RWPE2 (cell line): Measurements from ENCODE around the gene UCHL5.

ENCODE experiments used
- ATAC-seq: fragments of 200-7000 bp; cut with Tn5 transposase; 3 replicates; pipeline ENCODE4 v1.9.1; 2021; ENCODE audit warnings: low read depth
- DNase-seq: peaks from one replicate; pipeline ENCODE4 v3.0.0-alpha.2; 2020; ENCODE audit warnings: low spot score
- H3K27ac ChIP-seq: fragments of 450-650 bp; 2 replicates; pipeline ENCODE4 v1.5.1; 2017; ENCODE audit warnings: mild to moderate bottlenecking; ENCODE audit not compliant: poor library complexity, severe bottlenecking
- H3K27me3 ChIP-seq: fragments of 250-450 bp; sonication (Bioruptor Pico); 2 replicates; pipeline ENCODE4 v1.5.1; 2021; ENCODE audit warnings: mild to moderate bottlenecking, moderate library complexity; ENCODE audit not compliant: insufficient read depth, poor library complexity, severe bottlenecking
- H3K36me3 ChIP-seq: fragments of 250-450 bp; sonication (Bioruptor Pico); 2 replicates; pipeline ENCODE4 v1.5.1; 2020; ENCODE audit warnings: low read depth, mild to moderate bottlenecking, moderate library complexity
- H3K4me1 ChIP-seq: fragments of 250-450 bp; sonication (Bioruptor Pico); 2 replicates; pipeline ENCODE4 v1.5.1; 2021; ENCODE audit warnings: mild to moderate bottlenecking, moderate library complexity; ENCODE audit not compliant: insufficient read depth, poor library complexity, severe bottlenecking
- H3K4me3 ChIP-seq: fragments of 250-450 bp; sonication (Bioruptor Pico); 2 replicates; pipeline ENCODE4 v1.5.1; 2021; ENCODE audit warnings: mild to moderate bottlenecking, moderate library complexity; ENCODE audit not compliant: severe bottlenecking
- H3K9me3 ChIP-seq: fragments of 250-450 bp; sonication (Bioruptor Pico); 2 replicates; pipeline ENCODE4 v1.5.1; 2021; ENCODE audit warnings: mild to moderate bottlenecking, moderate library complexity; ENCODE audit not compliant: severe bottlenecking
- TF ChIP-seq, protein P1 (sequence below): fragments of 450-650 bp; IDR thresholded peaks from one replicate; pipeline ENCODE4 v1.5.1; 2017; ENCODE audit warnings: mild to moderate bottlenecking, moderate library complexity; ENCODE audit not compliant: poor library complexity, severe bottlenecking

Gene UCHL5

GRCh38 chr1:192967211-192967877 is 91.8 kb downstream of the UCHL5 start:
- H3K36me3 ChIP-seq, result no peaks in the 10 kb centered on the region
- no peak overlapping the region for H3K27ac ChIP-seq
- H3K4me1 ChIP-seq, result no peaks in the 10 kb centered on the region
- TF ChIP-seq, protein P1, sequence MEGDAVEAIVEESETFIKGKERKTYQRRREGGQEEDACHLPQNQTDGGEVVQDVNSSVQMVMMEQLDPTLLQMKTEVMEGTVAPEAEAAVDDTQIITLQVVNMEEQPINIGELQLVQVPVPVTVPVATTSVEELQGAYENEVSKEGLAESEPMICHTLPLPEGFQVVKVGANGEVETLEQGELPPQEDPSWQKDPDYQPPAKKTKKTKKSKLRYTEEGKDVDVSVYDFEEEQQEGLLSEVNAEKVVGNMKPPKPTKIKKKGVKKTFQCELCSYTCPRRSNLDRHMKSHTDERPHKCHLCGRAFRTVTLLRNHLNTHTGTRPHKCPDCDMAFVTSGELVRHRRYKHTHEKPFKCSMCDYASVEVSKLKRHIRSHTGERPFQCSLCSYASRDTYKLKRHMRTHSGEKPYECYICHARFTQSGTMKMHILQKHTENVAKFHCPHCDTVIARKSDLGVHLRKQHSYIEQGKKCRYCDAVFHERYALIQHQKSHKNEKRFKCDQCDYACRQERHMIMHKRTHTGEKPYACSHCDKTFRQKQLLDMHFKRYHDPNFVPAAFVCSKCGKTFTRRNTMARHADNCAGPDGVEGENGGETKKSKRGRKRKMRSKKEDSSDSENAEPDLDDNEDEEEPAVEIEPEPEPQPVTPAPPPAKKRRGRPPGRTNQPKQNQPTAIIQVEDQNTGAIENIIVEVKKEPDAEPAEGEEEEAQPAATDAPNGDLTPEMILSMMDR, result no peak
- DNase-seq (no peak), ATAC-seq (no peak)
- no peaks in the 10 kb centered on the region for H3K27me3 ChIP-seq
- no peak overlapping the region for H3K4me3 ChIP-seq
- no peaks in the 10 kb centered on the region for H3K9me3 ChIP-seq

DNA sequence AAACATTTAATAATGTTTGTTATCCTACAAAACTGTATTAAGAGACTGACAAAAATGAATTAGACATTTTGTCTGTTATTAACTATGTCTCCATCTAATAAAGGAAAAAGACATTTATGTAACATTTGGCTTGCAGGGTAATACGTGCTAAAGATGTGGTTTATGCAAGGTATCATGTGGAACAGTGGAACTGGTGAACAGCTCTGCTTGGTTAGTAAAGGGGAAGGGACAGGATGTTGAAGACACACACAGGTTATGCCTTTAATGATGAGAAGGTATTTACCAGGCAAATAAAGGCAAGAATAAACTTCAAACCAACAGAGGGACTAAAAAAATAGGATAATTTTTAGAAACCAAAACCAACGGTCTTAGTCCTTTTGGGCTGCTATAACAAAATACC is 93.1 kb downstream of the UCHL5 start:
- ATAC-seq (no peak), DNase-seq (no peak)
- Histone ChIP-seq H3K36me3 (no peaks in the 10 kb centered on the region), H3K27me3 (no peaks in the 10 kb centered on the region), H3K9me3 (no peaks in the 10 kb centered on the region), H3K4me1 (no peaks in the 10 kb centered on the region), H3K4me3 (no peak overlapping the region), H3K27ac (no peak overlapping the region)
- TF ChIP-seq, protein P1, result no peak

GRCh38 chr1:192962901-192963300 is 96.3 kb downstream of the UCHL5 start:
- Histone ChIP-seq H3K27me3 (no peaks in the 10 kb centered on the region), H3K36me3 (no peaks in the 10 kb centered on the region), H3K9me3 (no peaks in the 10 kb centered on the region), H3K27ac (no peak overlapping the region), H3K4me3 (no peak overlapping the region), H3K4me1 (no peaks in the 10 kb centered on the region)
- DNase-seq, result no peak
- no peak for ATAC-seq
- TF ChIP-seq, protein P1, result no peak
